ENCODE measurements around the gene PRICKLE3.

- no peak for TF ChIP-seq RAD21 (conservative IDR thresholded peaks at IDR 0.05 in 1 of 2, IDR thresholded peaks at IDR 0.05 in 1 of 2)
- no peak for TF ChIP-seq CTCF (IDR thresholded peaks at IDR 0.05)
- TF ChIP-seq SMC3 (IDR thresholded peaks at IDR 0.05), result no peak
- no peak for TF ChIP-seq HOXA7 (CRISPR knock-in tag; IDR thresholded peaks at IDR 0.05)
Observed at GRCh38 chrX:49193542-49193964, 7.4 kb upstream of the PRICKLE3 start.

All from A549 (cell line).